Measurements from ENCODE around the gene MEP1B. TPM values are rescaled to one million over a fixed set of nuclear protein-coding genes. Genes with fewer than 3 reads are reported as not detected.
"Not testable (repeated sequence)": the region's sequence is repeated elsewhere in the genome, so short reads cannot be mapped to it uniquely, and the experiment has no call there.

MEP1B gene
- total RNA-seq, 2 experiments from 2014 or later: 0.20 TPM; not detected in 1

DNA sequence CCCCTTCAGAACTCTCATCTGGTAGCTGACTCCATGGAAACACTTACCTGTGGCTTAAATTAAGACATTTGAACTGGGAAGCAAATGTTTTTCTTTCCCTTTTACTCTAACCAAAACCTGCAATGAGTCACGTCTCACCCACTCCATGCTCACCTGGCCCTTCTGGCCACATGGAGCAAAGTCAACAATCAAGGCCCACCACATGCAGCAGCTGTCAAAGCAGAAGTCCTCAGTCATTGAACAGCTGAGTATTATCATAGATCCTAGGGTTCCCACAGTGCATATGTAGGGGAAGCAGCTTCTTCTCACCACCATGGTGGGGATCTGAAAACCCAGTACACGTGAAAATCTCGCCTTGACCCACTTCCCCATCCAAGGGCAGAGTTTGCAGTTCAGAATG is 12.3 kb upstream of the MEP1B start:
- Mint-ChIP-seq H3K9me3 (ENCODE audit: low read depth) (no peaks in the 10 kb centered on the region), H3K27ac (no peak overlapping the region), H3K27me3 (no peaks in the 10 kb centered on the region), H3K4me3 (no peak overlapping the region), H3K36me3 (no peaks in the 10 kb centered on the region), H3K4me1 (no peaks in the 10 kb centered on the region)
- CTCF ChIA-PET: interaction anchor here (1.4 kb wide), 1 partner anchor 19 kb away, joined by 5 read pairs; no protein-coding TSS in a partner anchor
- DNase-seq (no peak), ATAC-seq (no peak)

DNA sequence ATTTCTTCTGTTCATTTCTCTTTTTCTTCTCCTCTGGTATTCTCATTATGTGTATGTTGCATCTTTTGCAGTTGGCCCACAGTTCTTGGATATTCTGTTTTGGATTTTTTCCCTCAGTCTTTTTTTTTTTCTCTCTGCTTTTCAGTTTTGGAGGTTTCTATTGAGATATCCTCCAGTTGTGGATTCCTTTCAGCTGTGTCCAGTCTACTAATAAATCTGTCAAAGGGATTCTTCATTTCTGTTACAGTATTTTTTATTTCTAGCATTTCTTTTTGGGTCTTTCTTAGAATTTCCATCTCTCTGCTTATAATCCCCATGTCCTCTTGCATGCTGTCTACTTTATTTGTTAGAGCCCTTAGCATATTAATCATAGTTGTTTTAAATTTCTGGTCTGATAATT is 6.3 kb upstream of the MEP1B start:
- DNase-seq: no peak
- ATAC-seq: no peak
- CTCF ChIA-PET: no interaction called here
- Mint-ChIP-seq H3K9me3 (ENCODE audit: low read depth) (peaks cover 6% of the 10 kb centered on the region), H3K4me1 (no peaks in the 10 kb centered on the region), H3K27ac (no peak overlapping the region), H3K27me3 (peaks cover 8% of the 10 kb centered on the region), H3K4me3 (no peak overlapping the region), H3K36me3 (no peaks in the 10 kb centered on the region)

DNA sequence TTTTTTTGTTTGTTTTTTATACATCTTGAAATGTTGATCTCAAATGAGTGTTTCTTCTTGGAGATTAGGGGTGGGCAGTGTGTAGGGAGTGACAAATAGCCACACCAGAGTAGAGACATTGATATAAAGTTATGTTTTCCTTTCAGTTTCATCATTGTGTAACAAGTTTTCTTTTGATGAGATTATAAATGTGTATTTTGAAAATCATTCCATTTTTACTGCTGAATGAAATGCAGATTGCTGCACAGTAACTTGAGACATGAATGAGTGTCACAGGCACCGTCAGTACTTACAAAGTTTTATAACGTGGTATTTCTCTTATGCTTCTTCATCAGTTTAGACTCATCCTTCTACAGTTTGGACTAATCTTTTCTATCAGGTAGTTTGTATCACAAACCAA is 370 bp downstream of the MEP1B start:
- Mint-ChIP-seq H3K4me1 (no peaks in the 10 kb centered on the region), H3K36me3 (no peaks in the 10 kb centered on the region), H3K9me3 (ENCODE audit: low read depth) (no peaks in the 10 kb centered on the region), H3K4me3 (no peak overlapping the region), H3K27ac (no peak overlapping the region), H3K27me3 (peaks cover 13% of the 10 kb centered on the region)
- DNase-seq: no peak
- CTCF ChIA-PET: no interaction called here
- ATAC-seq: no peak

- Mint-ChIP-seq H3K4me1 (no peaks in the 10 kb centered on the region), H3K4me3 (no peak overlapping the region), H3K36me3 (no peaks in the 10 kb centered on the region), H3K27ac (no peak overlapping the region), H3K9me3 (ENCODE audit: low read depth) (no peaks in the 10 kb centered on the region), H3K27me3 (peaks cover 2% of the 10 kb centered on the region)
- no peak for ATAC-seq
- no peak for DNase-seq
- CTCF ChIA-PET: no interaction called here
Observed at GRCh38 chr18:32195881-32196815, 6.3 kb downstream of the MEP1B start.

GRCh38 chr18:32200766-32201165 is 10.9 kb downstream of the MEP1B start:
- no peaks in the 10 kb centered on the region for H3K27me3 Mint-ChIP-seq
- no peaks in the 10 kb centered on the region for H3K36me3 Mint-ChIP-seq
- H3K4me3 Mint-ChIP-seq: no peak overlapping the region
- no peaks in the 10 kb centered on the region for H3K4me1 Mint-ChIP-seq
- no peak for DNase-seq
- no peaks in the 10 kb centered on the region for H3K9me3 Mint-ChIP-seq (ENCODE audit: low read depth)
- no peak for ATAC-seq
- CTCF ChIA-PET: no interaction called here
- no peak overlapping the region for H3K27ac Mint-ChIP-seq

DNA sequence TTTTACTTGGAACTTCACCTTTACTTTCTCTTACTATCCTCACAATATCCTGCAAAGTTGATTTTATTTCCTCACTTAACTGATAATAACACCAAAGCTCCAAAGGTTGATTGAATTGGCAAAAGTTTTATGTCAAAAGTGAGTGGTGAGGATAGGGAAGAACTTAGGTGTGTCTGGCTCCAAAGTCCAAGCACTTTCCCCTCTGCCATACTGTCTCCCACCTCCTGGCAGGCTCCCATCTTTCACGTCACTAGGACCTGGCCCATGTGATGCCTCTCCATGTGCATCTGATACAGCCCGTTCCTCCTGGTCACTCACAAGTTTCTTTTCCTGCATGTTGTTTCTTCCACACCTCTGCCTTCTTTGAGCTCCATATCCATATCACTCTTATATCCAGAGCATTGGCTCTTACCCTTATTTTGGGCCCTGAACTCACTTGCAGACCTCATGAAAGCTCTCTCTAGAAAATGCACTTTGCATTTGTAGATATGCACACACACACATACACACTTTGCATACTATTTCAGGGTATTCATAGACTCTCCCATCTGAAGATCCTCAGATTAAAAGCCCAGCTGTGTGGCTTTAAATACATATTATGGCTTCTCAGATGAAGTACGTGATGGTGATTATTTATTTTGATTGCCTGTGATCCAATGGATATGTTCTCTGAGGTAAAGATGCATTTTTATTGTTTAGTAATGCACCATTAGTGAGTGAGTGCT is 12.3 kb downstream of the MEP1B start:
- Mint-ChIP-seq H3K27me3 (no peaks in the 10 kb centered on the region), H3K4me3 (no peak overlapping the region), H3K27ac (no peak overlapping the region), H3K4me1 (no peaks in the 10 kb centered on the region), H3K36me3 (no peaks in the 10 kb centered on the region), H3K9me3 (ENCODE audit: low read depth) (no peaks in the 10 kb centered on the region)
- ATAC-seq (no peak), DNase-seq (no peak)
- CTCF ChIA-PET: no interaction called here

DNA sequence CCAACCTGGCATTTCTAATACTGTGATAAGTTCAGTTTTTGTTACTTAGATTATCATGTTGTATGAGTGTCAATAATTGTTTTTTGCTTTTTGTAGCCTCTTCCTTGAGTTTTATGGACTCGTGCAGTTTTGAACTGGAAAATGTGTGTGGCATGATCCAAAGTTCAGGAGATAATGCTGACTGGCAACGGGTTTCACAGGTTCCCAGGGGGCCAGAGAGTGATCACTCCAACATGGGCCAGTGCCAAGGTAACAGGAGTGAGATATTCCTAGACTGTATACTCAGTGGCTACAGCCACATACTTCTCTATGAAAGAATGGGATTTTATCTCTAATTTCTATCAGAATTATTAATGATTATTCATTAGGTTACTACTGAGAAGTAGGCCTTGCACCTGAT is 18.2 kb downstream of the MEP1B start:
- no peak for ATAC-seq
- CTCF ChIA-PET: no interaction called here
- H3K27me3 Mint-ChIP-seq: no peaks in the 10 kb centered on the region
- no peak for DNase-seq
- no peaks in the 10 kb centered on the region for H3K36me3 Mint-ChIP-seq
- H3K9me3 Mint-ChIP-seq (ENCODE audit: low read depth): no peaks in the 10 kb centered on the region
- no peak overlapping the region for H3K27ac Mint-ChIP-seq
- no peaks in the 10 kb centered on the region for H3K4me1 Mint-ChIP-seq
- no peak overlapping the region for H3K4me3 Mint-ChIP-seq

- no peaks in the 10 kb centered on the region for H3K4me1 Mint-ChIP-seq
- no peaks in the 10 kb centered on the region for H3K9me3 Mint-ChIP-seq (ENCODE audit: low read depth)
- H3K36me3 Mint-ChIP-seq: no peaks in the 10 kb centered on the region
- H3K4me3 Mint-ChIP-seq: no peak overlapping the region
- H3K27me3 Mint-ChIP-seq: no peaks in the 10 kb centered on the region
- H3K27ac Mint-ChIP-seq: no peak overlapping the region
- ATAC-seq (no peak), DNase-seq (no peak)
- CTCF ChIA-PET: no interaction called here
Observed at GRCh38 chr18:32208577-32208976, 18.7 kb downstream of the MEP1B start.

- DNase-seq: no peak
Observed at GRCh38 chr18:32209685-32210445, 20.0 kb downstream of the MEP1B start.

DNA sequence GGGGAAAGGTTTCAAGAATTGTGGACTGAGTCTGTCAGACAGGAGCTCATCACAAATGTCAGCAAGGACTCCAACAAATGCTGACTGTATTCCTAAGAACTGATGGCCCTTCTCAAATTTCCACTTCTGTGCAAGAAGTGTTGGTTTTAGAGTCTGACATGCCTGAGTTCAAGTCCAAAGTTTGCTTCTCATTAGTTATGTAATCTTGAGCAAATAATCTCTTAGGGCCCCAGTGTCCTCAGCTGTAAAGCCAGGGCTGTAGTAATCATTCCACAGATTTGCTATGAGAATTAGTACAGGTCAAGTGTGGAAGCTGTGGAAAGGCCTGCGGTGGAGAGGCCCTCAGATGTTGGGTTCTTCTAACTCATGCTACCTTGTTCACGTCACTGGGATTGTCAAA is 23.9 kb downstream of the MEP1B start:
- no peaks in the 10 kb centered on the region for H3K4me1 Mint-ChIP-seq
- H3K36me3 Mint-ChIP-seq: no peaks in the 10 kb centered on the region
- H3K27ac Mint-ChIP-seq: no peak overlapping the region
- H3K4me3 Mint-ChIP-seq: no peak overlapping the region
- DNase-seq: no peak
- CTCF ChIA-PET: interaction anchor here (0.5 kb wide), 1 partner anchor 311 kb away, joined by 3 read pairs; no protein-coding TSS in a partner anchor
- H3K9me3 Mint-ChIP-seq (ENCODE audit: low read depth): no peaks in the 10 kb centered on the region
- no peak for ATAC-seq
- H3K27me3 Mint-ChIP-seq: peaks cover 2% of the 10 kb centered on the region

More at GRCh38 chr18:32209685-32210445, 20.0 kb downstream of the MEP1B start:
- Mint-ChIP-seq H3K27me3 (no peaks in the 10 kb centered on the region), H3K27ac (no peak overlapping the region), H3K9me3 (ENCODE audit: low read depth) (no peaks in the 10 kb centered on the region), H3K4me3 (no peak overlapping the region), H3K36me3 (no peaks in the 10 kb centered on the region), H3K4me1 (no peaks in the 10 kb centered on the region)
- ATAC-seq: no peak
- CTCF ChIA-PET: interaction anchor here (0.6 kb wide), 1 partner anchor 510 kb away, joined by 3 read pairs; no protein-coding TSS in a partner anchor

GRCh38 chr18:32216390-32216789 is 26.6 kb downstream of the MEP1B start:
- Mint-ChIP-seq H3K27me3 (peaks cover 7% of the 10 kb centered on the region), H3K27ac (no peak overlapping the region), H3K36me3 (no peaks in the 10 kb centered on the region), H3K9me3 (ENCODE audit: low read depth) (no peaks in the 10 kb centered on the region), H3K4me3 (no peak overlapping the region), H3K4me1 (no peaks in the 10 kb centered on the region)
- CTCF ChIA-PET: no interaction called here
- DNase-seq (no peak), ATAC-seq (no peak)

- Mint-ChIP-seq H3K27ac (no peak overlapping the region), H3K9me3 (ENCODE audit: low read depth) (no peaks in the 10 kb centered on the region), H3K4me1 (no peaks in the 10 kb centered on the region), H3K4me3 (no peak overlapping the region), H3K36me3 (no peaks in the 10 kb centered on the region), H3K27me3 (peaks cover 14% of the 10 kb centered on the region)
- ATAC-seq: no peak
- CTCF ChIA-PET: no interaction called here
- no peak for DNase-seq
Observed at GRCh38 chr18:32219431-32220018, 29.7 kb downstream of the MEP1B start.

DNA sequence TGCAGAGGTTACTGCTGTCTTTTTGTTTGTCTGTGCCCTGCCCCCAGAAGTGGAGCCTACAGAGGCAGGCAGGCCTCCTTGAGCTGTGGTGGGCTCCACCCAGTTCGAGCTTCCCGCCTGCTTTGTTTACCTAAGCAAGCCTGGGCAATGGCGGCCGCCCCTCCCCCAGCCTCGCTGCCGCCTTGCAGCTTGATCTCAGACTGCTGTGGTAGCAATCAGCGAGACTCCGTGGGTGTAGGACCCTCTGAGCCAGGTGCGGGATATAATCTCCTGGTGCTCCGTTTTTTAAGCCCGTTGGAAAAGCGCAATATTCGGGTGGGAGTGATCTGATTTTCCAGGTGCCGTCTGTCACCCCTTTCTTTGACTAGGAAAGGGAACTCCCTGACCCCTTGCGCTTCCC is 43.5 kb downstream of the MEP1B start:
- DNase-seq; H3K27me3 Mint-ChIP-seq; H3K36me3 Mint-ChIP-seq; H3K4me3 Mint-ChIP-seq; ATAC-seq; H3K27ac Mint-ChIP-seq; H3K9me3 Mint-ChIP-seq (ENCODE audit: low read depth); H3K4me1 Mint-ChIP-seq; CTCF ChIA-PET: not testable (repeated sequence)
